Endometrial microvascular endothelial cells (primary cell): ENCODE data around the gene BPTF. TPM values are rescaled to one million over a fixed set of nuclear protein-coding genes. Genes with fewer than 3 reads are reported as not detected.
"Not testable (repeated sequence)": the region's sequence is repeated elsewhere in the genome, so short reads cannot be mapped to it uniquely, and the experiment has no call there.

ENCODE experiments used
- in situ Hi-C: cut with HindIII; loops from 2 replicates; pipeline ENCODE4 v1.10.0; 2017; ENCODE audit warnings: low sequenced_read_pairs, low pct_unique_long_range_greater_than_20kb; ENCODE audit errors: inconsistent ontology term
- total RNA-seq: library from RNA; depleted of rRNA; stranded (reverse); fragments of >200 nt; gene quantifications from one replicate; pipeline ENCODE4 v1.2.3, GENCODE V29; 2015; ENCODE audit errors: inconsistent ontology term

The BPTF gene
- total RNA-seq, 1 donor from 2014 or later = 24.3 TPM

GRCh38 chr17:67830440-67830839 lies 5.1 kb downstream of the BPTF start:
- in situ Hi-C loops = no loop called here

- in situ Hi-C loops = no loop called here
Measured at GRCh38 chr17:67831268-67831667, 6.0 kb downstream of the BPTF start.

GRCh38 chr17:67833134-67833533 lies 7.8 kb downstream of the BPTF start:
- in situ Hi-C loops = no loop called here

GRCh38 chr17:67833946-67834631 lies 8.8 kb downstream of the BPTF start:
- in situ Hi-C loops = no loop called here

DNA sequence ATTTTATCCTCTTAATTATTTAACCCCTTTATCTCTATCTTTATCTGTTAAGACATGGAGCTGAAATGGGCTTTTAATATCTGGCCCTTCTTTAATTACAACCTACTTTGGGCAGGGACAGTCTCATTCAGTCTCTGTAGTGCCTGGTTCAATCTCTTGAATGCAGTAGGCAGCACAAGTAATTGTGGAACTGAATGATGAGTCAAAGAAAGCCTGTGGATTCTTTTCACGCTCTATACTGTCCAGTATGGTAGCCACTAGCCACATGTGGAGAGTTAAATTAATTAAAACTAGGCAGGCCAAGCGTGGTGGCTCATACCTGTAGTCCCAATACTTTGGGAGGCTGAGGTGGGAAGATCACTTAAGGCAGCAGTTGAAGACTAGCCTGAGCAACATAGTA lies 9.3 kb downstream of the BPTF start:
- in situ Hi-C loops = no loop called here

- in situ Hi-C loops = no loop called here
Measured at GRCh38 chr17:67836205-67836987, 11.1 kb downstream of the BPTF start.

DNA sequence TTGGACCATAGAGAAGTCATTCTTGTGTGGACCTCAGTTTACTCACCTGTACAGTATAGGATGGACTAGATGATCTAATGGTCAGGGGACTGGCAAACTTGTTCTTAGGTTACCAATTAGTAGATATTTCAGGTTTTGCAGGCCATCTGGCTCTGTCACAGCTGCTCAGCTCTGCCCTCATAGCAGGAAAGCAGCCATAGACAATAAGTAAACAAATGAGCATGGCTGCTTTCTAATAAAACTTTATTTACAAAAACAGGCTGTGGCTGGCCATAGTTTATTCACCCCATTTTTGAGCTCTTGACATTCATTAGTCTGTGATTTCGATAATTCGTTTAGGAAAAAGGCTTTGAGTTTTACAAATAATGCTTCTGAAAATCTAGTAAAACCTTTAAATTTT lies 12.7 kb downstream of the BPTF start:
- in situ Hi-C loops = no loop called here

- in situ Hi-C loops = no loop called here
Measured at GRCh38 chr17:67838538-67838937, 13.2 kb downstream of the BPTF start.

DNA sequence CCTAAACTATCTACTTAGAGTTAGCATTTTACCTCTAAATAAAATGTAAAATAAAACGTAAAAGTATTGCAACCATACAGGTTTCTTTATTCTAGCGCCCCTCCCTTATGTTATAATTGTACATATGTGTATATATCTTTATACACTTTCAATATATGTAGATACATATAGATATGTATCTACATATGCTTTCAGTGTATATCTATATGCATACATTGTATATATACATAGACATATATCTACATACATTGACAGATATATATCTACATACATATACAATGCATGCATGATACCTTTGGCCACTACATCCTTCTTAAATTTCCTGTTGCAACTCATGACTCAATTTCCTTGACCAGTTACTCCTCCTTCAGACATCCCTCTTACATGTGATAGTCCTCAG lies 16.7 kb downstream of the BPTF start:
- in situ Hi-C loops = no loop called here

- in situ Hi-C loops = no loop called here
Measured at GRCh38 chr17:67842648-67843047, 17.3 kb downstream of the BPTF start.

- in situ Hi-C loops = no loop called here
Measured at GRCh38 chr17:67845374-67845773, 20.1 kb downstream of the BPTF start.

GRCh38 chr17:67848189-67848588 lies 22.9 kb downstream of the BPTF start:
- in situ Hi-C loops = not testable (repeated sequence)

- in situ Hi-C loops = not testable (repeated sequence)
Measured at GRCh38 chr17:67848846-67849245, 23.5 kb downstream of the BPTF start.

- in situ Hi-C loops = no loop called here
Measured at GRCh38 chr17:67850991-67851631, 25.8 kb downstream of the BPTF start.

- in situ Hi-C loops = no loop called here
Measured at GRCh38 chr17:67853703-67854102, 28.4 kb downstream of the BPTF start.

- in situ Hi-C loops = no loop called here
Measured at GRCh38 chr17:67854378-67854777, 29.1 kb downstream of the BPTF start.

DNA sequence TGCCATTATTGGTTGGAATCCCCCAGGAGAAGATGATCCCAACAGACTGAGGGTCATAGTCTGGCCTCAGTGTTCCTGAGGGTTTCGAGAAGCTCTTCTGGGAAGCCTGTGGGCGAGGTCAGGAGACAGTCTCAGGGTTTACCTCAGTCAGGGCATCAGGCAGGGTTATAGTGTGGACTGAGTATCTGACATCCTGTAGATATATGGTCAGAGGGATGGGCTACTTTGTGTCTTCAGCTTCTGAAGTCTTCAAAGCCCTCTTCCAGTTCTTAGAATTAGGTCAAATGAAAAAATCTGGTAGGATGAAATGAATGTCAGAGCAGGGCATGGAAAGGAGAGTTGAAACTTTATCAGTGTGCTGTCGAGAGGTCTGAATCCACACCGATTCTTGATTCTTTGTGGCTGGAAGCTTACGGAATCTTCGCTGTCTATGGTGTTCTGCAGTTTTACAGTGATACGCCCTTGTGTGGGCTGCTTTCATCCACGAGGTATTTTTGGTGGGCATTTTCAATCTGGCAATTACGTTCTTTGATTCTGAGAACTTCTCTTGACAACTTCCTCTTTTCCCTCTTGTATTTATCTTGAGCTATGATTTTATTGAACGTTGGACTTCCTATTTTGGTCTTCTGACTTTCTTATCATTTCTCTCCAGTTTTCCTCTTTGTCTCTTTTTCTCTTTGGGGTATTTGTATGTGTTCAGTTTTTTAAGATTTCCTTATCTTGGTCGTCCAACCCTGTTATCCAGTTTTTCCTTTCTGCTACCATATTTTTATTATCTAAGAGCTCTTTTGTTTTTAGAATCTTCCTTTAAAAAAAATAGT lies 30.4 kb downstream of the BPTF start:
- in situ Hi-C loops = no loop called here

- in situ Hi-C loops = not testable (repeated sequence)
Measured at GRCh38 chr17:67856402-67856801, 31.1 kb downstream of the BPTF start.

GRCh38 chr17:67862614-67863217 lies 37.4 kb downstream of the BPTF start:
- in situ Hi-C loops = no loop called here
